Liver (tissue), 3 donors: ENCODE results near the gene HIVEP3.

Source experiments
- EGR1 ChIP-seq, 2 donors: IDR thresholded peaks; 2 replicates each; pipeline ENCODE4 v1.6.1; 2016 to 2018; ENCODE audit warnings: antibody characterized with exemption in 2 of 2, low read depth in 2 of 2
- FOXA1 ChIP-seq: IDR thresholded peaks from 2 replicates; pipeline ENCODE4 v1.6.1; 2016; ENCODE audit warnings: antibody characterized with exemption
- GABPA ChIP-seq, 2 donors: IDR thresholded peaks in 1 of 2; conservative IDR thresholded peaks in 1 of 2; 2 replicates each; pipeline ENCODE4 v1.6.1; 2016; ENCODE audit warnings: antibody characterized with exemption in 2 of 2, mild to moderate bottlenecking in 1 of 2, moderate library complexity in 1 of 2
- JUND ChIP-seq, 2 donors: IDR thresholded peaks; 2 replicates each; pipeline ENCODE4 v1.6.1; 2016; ENCODE audit warnings: antibody characterized with exemption in 2 of 2
- MAX ChIP-seq: IDR thresholded peaks from 2 replicates; pipeline ENCODE4 v1.6.1; 2016; ENCODE audit warnings: antibody characterized with exemption
- RAD21 ChIP-seq, 2 donors: IDR thresholded peaks; 2 replicates each; pipeline ENCODE4 v1.6.1; 2016; ENCODE audit warnings: antibody characterized with exemption in 2 of 2, mild to moderate bottlenecking in 2 of 2
- SP1 ChIP-seq: IDR thresholded peaks from 2 replicates; pipeline ENCODE4 v1.6.1; 2018; ENCODE audit warnings: antibody characterized with exemption, mild to moderate bottlenecking
- TAF1 ChIP-seq: conservative IDR thresholded peaks from 2 replicates; pipeline ENCODE4 v1.6.1; 2016; ENCODE audit warnings: antibody characterized with exemption, mild to moderate bottlenecking
- YY1 ChIP-seq: IDR thresholded peaks from 2 replicates; pipeline ENCODE4 v1.6.1; 2016; ENCODE audit warnings: antibody characterized with exemption, mild to moderate bottlenecking
- ZBTB33 ChIP-seq: IDR thresholded peaks from 2 replicates; pipeline ENCODE4 v1.6.1; 2016; ENCODE audit warnings: antibody characterized with exemption
- TF ChIP-seq, protein P1 (sequence below): fragments of 150-350 bp; IDR thresholded peaks from 2 replicates; pipeline ENCODE4 v1.5.1; 2017; ENCODE audit warnings: improper control_type of control experiment, low read depth, low read length; ENCODE audit not compliant: missing input control
- donor health status: healthy.
- donor health status: healthy.

- TF ChIP-seq EGR1 (IDR thresholded peaks at IDR 0.05; ENCODE audit: low read depth in 2 of 2) (no peak), GABPA (IDR thresholded peaks at IDR 0.05 in 1 of 2, conservative IDR thresholded peaks at IDR 0.05 in 1 of 2) (no peak), RAD21 (IDR thresholded peaks at IDR 0.05) (no peak), SP1 (no peak), JUND (IDR thresholded peaks at IDR 0.05) (no peak), TAF1 (no peak), MAX (no peak), ZBTB33 (no peak), FOXA1 (no peak), YY1 (no peak)
- TF ChIP-seq, protein P1, sequence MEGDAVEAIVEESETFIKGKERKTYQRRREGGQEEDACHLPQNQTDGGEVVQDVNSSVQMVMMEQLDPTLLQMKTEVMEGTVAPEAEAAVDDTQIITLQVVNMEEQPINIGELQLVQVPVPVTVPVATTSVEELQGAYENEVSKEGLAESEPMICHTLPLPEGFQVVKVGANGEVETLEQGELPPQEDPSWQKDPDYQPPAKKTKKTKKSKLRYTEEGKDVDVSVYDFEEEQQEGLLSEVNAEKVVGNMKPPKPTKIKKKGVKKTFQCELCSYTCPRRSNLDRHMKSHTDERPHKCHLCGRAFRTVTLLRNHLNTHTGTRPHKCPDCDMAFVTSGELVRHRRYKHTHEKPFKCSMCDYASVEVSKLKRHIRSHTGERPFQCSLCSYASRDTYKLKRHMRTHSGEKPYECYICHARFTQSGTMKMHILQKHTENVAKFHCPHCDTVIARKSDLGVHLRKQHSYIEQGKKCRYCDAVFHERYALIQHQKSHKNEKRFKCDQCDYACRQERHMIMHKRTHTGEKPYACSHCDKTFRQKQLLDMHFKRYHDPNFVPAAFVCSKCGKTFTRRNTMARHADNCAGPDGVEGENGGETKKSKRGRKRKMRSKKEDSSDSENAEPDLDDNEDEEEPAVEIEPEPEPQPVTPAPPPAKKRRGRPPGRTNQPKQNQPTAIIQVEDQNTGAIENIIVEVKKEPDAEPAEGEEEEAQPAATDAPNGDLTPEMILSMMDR, result no peak
These were observed 71.0 kb downstream of the HIVEP3 start for GRCh38 chr1:41847733-41848132.
